ENCODE measurements around the gene CFAP91.

Gene CFAP91

GRCh38 chr3:119702530-119703527, at the start of gene CFAP91:
TSS of gene CFAP91 (plus strand) at chr3:119703022. CDS start at chr3:119703099, 77 bp downstream.
- peak; percentile 81 for DNase-seq (ENCODE audit: low read depth)
- no peak for TF ChIP-seq CTCF (conservative IDR thresholded peaks at IDR 0.05; ENCODE audit: low read length)
- H3K4me3 ChIP-seq (ENCODE audit: low read length), result peak within 1 kb of the TSS; percentile 67

- H3K4me3 ChIP-seq (ENCODE audit: low read length), result no peak overlapping the region
- no peak for DNase-seq (ENCODE audit: low read depth)
- TF ChIP-seq CTCF (conservative IDR thresholded peaks at IDR 0.05; ENCODE audit: low read length), result no peak
Measured at GRCh38 chr3:119653876-119654275, 48.9 kb upstream of the CFAP91 start.

DNA sequence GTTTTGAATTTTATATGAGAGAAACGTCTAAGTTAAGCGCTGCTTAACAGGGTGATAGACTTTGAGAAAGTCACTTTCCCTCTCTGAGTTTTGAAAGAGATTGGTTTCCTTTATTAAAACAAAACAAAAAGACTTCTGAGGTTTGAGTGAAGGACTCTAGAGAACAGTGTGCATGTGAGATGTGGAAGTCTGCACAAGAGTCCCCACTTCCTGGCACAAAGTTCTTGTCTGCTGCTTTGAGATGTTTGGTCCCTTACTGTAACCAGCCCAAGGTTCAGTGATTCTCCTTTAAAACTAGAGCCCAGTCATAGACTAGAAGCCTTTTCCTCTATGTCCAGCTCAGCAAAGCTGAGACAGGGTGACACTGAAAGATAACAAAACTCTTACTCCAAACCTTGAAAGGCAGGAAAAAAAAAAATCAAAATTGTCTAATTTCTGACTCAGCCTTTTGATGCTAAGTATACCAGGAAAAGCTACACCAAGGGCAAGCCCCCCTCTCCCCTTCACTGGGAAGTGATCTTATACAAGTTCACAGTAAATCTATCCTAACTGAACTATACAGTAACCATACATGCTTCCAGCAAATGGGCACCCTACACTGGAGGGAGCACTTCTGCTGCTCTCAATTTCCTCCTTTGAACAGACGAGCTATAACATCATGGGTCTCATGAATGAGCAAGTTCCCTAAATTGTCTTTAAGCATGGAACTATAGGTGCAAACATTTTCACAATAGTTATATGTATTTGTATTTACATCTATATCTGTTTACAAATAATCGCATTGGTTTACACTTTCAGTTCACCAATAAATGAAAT, 44.7 kb upstream of the CFAP91 start:
- no peak for TF ChIP-seq CTCF (conservative IDR thresholded peaks at IDR 0.05; ENCODE audit: low read length)
- no peak overlapping the region for H3K4me3 ChIP-seq (ENCODE audit: low read length)
- DNase-seq (ENCODE audit: low read depth), result no peak

DNA sequence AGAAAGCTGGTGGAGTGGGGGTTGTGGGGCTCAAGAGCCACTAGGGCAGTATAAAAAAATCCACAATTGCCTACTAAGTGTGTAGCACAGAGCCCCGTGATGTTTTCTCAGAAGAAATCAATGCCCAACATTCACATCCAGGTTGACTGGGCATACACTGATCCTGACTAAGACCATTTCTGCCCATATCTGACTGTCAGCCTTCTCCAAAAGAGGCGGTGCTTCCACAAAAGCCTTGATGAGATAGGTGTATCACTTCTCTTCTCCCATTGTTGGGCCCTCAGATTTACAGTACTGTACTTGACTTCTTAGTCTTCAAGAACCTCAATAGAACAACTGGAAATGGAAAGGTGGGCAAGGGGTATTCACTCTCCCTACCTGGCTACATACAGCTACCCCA, 43.8 kb upstream of the CFAP91 start:
- no peak overlapping the region for H3K4me3 ChIP-seq (ENCODE audit: low read length)
- no peak for DNase-seq (ENCODE audit: low read depth)
- no peak for TF ChIP-seq CTCF (conservative IDR thresholded peaks at IDR 0.05; ENCODE audit: low read length)

DNA sequence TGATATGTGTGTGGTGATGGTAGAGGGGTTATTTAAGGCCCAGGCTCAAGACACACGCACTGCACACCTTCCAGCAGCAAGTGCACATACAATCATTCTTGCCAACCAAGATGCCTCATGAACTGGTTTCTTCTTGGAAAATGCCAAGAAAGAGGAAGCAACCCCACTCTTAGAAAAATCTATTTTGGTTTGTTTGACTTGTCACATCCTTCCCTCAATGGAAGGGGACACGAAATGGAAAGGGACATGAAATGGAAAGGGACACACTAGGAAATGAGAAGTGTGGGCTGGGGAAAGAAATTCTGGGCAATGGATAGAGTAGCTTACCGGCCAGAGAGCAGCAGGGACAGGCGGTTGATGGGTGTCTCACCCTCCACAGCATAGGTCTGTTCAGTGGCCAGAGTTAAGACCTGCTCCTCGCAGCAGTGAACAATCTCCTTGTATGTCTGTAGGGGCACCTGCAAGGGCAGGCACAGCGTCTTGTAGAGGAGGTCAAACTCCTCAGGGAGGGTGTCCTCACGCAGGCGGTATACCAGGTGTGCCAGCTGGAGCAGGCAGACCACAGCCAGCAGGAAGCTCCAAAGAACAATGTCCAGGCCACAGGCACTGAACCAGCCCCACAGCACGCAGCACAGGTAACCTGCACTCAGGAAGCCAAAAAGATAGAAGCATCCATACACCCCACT, 43.1 kb upstream of the CFAP91 start:
- no peak for TF ChIP-seq CTCF (conservative IDR thresholded peaks at IDR 0.05; ENCODE audit: low read length)
- no peak for DNase-seq (ENCODE audit: low read depth)
- H3K4me3 ChIP-seq (ENCODE audit: low read length), result no peak overlapping the region

GRCh38 chr3:119660474-119661440, 42.1 kb upstream of the CFAP91 start, which contains the start of gene POPDC2:
TSS of gene POPDC2 (minus strand) at chr3:119660589. CDS start at chr3:119660423, 166 bp downstream.
- peak; percentile 61 for DNase-seq (ENCODE audit: low read depth)
- no peak for TF ChIP-seq CTCF (conservative IDR thresholded peaks at IDR 0.05; ENCODE audit: low read length)
- no peak within 1 kb of the TSS for H3K4me3 ChIP-seq (ENCODE audit: low read length)
